CD14-positive monocyte (primary cell): ENCODE measurements around the gene POLR2C. TPM values are rescaled to one million over a fixed set of nuclear protein-coding genes. Genes with fewer than 3 reads are reported as not detected.

ENCODE experiments used
- DNase-seq, 3 donors: peaks; one replicate each; pipeline ENCODE4 v3.0.0-alpha.2; 2011 to 2022
- H2AFZ ChIP-seq: 2 replicates; pipeline ENCODE4 v1.6.0; 2012; ENCODE audit warnings: mild to moderate bottlenecking, low read depth, low read length, inconsistent platforms; ENCODE audit not compliant: insufficient read depth, poor library complexity, severe bottlenecking
- H3K27ac ChIP-seq, 2 donors: 1 replicate in 1 of 2; 2 replicates in 1 of 2; pipeline ENCODE4 v1.5.1; 2012 to 2013; ENCODE audit warnings: low read length in 2 of 2, control low read depth in 1 of 2, inconsistent platforms in 1 of 2, low read depth in 1 of 2, mild to moderate bottlenecking in 1 of 2
- H3K27me3 ChIP-seq, 2 donors: one replicate each; pipeline versions ENCODE4 v1.6.0 to v1.6.1; 2011 to 2013; ENCODE audit warnings: low read length in 2 of 2; ENCODE audit not compliant: control insufficient read depth in 2 of 2, insufficient read depth in 2 of 2
- H3K36me3 ChIP-seq, 2 donors: replicated peaks in 1 of 2; 1 replicate in 1 of 2; 2 replicates in 1 of 2; pipeline versions ENCODE4 v1.5.1 to v1.6.1; 2012 to 2013; ENCODE audit warnings: low read length in 2 of 2, control low read depth in 1 of 2, inconsistent platforms in 1 of 2, mild to moderate bottlenecking in 1 of 2; ENCODE audit not compliant: insufficient read depth in 2 of 2, control insufficient read depth in 1 of 2
- H3K4me1 ChIP-seq, 2 donors: 1 replicate in 1 of 2; 2 replicates in 1 of 2; pipeline versions ENCODE4 v1.5.1 to v1.6.1; 2012 to 2013; ENCODE audit warnings: low read length in 2 of 2, control low read depth in 1 of 2, inconsistent platforms in 1 of 2, mild to moderate bottlenecking in 1 of 2, moderate library complexity in 1 of 2; ENCODE audit not compliant: insufficient read depth in 2 of 2, control insufficient read depth in 1 of 2
- H3K4me2 ChIP-seq: replicated peaks from 2 replicates; pipeline ENCODE3; 2012; ENCODE audit warnings: low read length, moderate library complexity, mild to moderate bottlenecking; ENCODE audit not compliant: poor library complexity, severe bottlenecking; ENCODE audit errors: extremely low read depth
- H3K4me3 ChIP-seq, 3 experiments: fragments of 200-600 bp in 1 of 3; sonication (generic) in 1 of 3; replicated peaks in 1 of 3; 1 replicate in 2 of 3; 2 replicates in 1 of 3; pipeline ENCODE4 v1.5.1; 2011 to 2013; ENCODE audit warnings: low read length in 3 of 3, mild to moderate bottlenecking in 3 of 3, control low read depth in 2 of 3, low read depth in 2 of 3, inconsistent platforms in 1 of 3, moderate library complexity in 1 of 3
- H3K79me2 ChIP-seq: 2 replicates; pipeline ENCODE4 v1.6.0; 2012; ENCODE audit warnings: mild to moderate bottlenecking, control low read depth, inconsistent platforms, low read length, moderate library complexity; ENCODE audit not compliant: insufficient read depth
- H3K9ac ChIP-seq: 2 replicates; pipeline ENCODE4 v1.6.0; 2017; ENCODE audit warnings: low read length, mild to moderate bottlenecking; ENCODE audit not compliant: insufficient read depth, poor library complexity, severe bottlenecking
- H3K9me3 ChIP-seq, 2 donors: replicated peaks in 1 of 2; 1 replicate in 1 of 2; 2 replicates in 1 of 2; pipeline versions ENCODE4 v1.5.1 to v1.6.1; 2012 to 2013; ENCODE audit warnings: low read length in 2 of 2, control low read depth in 1 of 2; ENCODE audit not compliant: control insufficient read depth in 1 of 2, insufficient read depth in 1 of 2
- H4K20me1 ChIP-seq: 2 replicates; pipeline ENCODE4 v1.6.0; 2012; ENCODE audit warnings: mild to moderate bottlenecking, low read length, control low read depth, moderate library complexity; ENCODE audit not compliant: insufficient read depth
- H3K27ac Mint-ChIP-seq, 7 donors: one replicate each; pipeline ENCODE4 v1.8.0; 2020; ENCODE audit warnings: mild to moderate bottlenecking in 7 of 7, mixed read lengths in 7 of 7, moderate library complexity in 6 of 7, inconsistent platforms in 2 of 7
- H3K27me3 Mint-ChIP-seq, 3 donors: one replicate each; pipeline ENCODE4 v1.8.0; 2021 to 2022; ENCODE audit warnings: low read depth in 3 of 3, mild to moderate bottlenecking in 3 of 3, mixed read lengths in 3 of 3, moderate library complexity in 3 of 3, inconsistent platforms in 1 of 3
- H3K36me3 Mint-ChIP-seq, 2 donors: one replicate each; pipeline ENCODE4 v1.8.0; 2020; ENCODE audit warnings: mixed read lengths in 2 of 2, inconsistent platforms in 1 of 2, mild to moderate bottlenecking in 1 of 2
- H3K4me1 Mint-ChIP-seq: one replicate; pipeline ENCODE4 v1.8.0; 2020; ENCODE audit warnings: mild to moderate bottlenecking, mixed read lengths
- H3K4me3 Mint-ChIP-seq, 2 donors: one replicate each; pipeline ENCODE4 v1.8.0; 2020; ENCODE audit warnings: mild to moderate bottlenecking in 2 of 2, mixed read lengths in 2 of 2, moderate library complexity in 1 of 2
- H3K9me3 Mint-ChIP-seq, 7 donors: one replicate each; pipeline ENCODE4 v1.8.0; 2020 to 2022; ENCODE audit warnings: mixed read lengths in 7 of 7, mild to moderate bottlenecking in 6 of 7, moderate library complexity in 6 of 7, inconsistent platforms in 2 of 7
- WGBS: methylation state at CpG from one replicate; pipeline ENCODE4 v1.1.5; 2013; ENCODE audit warnings: missing lambda C conversion rate; ENCODE audit not compliant: insufficient coverage; 5-methylcytosine and 5-hydroxymethylcytosine counted together
- intact Hi-C, 2 donors: fragments of 100-400 bp; cut with micrococcal nuclease; formaldehyde crosslinking; loops; one replicate each; pipeline versions ENCODE4 v1.15.0 to v1.15.1; 2023
- polyA plus RNA-seq, 3 donors: library from polyadenylated mRNA; depleted of rRNA in 1 of 3; unstranded in 2 of 3; stranded (reverse) in 1 of 3; fragments of 300-500 nt in 2 of 3; fragments of >200 nt in 1 of 3; fragmentation: Illumina TruSeq in 2 of 3; gene quantifications; 1 replicate in 2 of 3; 2 replicates in 1 of 3; pipeline ENCODE4 v1.2.3, GENCODE V29; 2012 to 2021
- TF ChIP-seq, protein P1 (sequence below): fragments of 200-600 bp; IDR thresholded peaks from one replicate; pipeline ENCODE4 v1.8.0; 2022; ENCODE audit warnings: antibody characterized with exemption, mild to moderate bottlenecking

The POLR2C gene
- polyA plus RNA-seq, 3 donors: 22.6 to 51.3 (median 24.4) TPM

DNA sequence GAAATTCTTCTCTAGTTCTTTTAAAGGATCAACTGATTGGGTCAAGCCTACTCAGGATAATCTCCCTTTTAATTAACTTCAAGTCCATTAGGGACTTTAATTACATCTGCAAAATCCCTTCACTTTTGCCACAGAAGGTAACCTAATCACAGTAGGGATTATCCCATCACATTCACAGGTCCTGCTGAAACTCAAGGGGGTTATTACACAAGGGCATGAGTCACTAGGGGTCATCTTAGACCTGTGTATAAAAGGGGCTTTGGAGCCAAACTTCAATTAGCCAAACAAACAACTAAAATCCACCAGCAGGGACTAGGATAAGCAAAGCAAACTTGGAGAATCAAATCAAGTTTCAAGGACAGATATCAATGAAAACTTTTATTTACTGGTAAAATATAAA is 34.7 kb upstream of the POLR2C start:
- Mint-ChIP-seq H3K4me3 (no peak overlapping the region), H3K27ac (no peak overlapping the region), H3K9me3 (no peaks in the 10 kb centered on the region), H3K36me3 (peaks cover 55 to 68% of the 10 kb centered on the region in 2 donors), H3K4me1 (no peaks in the 10 kb centered on the region), H3K27me3 (no peaks in the 10 kb centered on the region)
- H3K27ac ChIP-seq: no peak overlapping the region
- peaks cover 52 to 65% of the 10 kb centered on the region in 2 donors for H3K36me3 ChIP-seq
- no peaks in the 10 kb centered on the region for H3K79me2 ChIP-seq
- no peaks in the 10 kb centered on the region for H3K4me1 ChIP-seq
- H3K9me3 ChIP-seq: no peaks in the 10 kb centered on the region
- no peak overlapping the region for H2AFZ ChIP-seq
- H4K20me1 ChIP-seq: no peaks in the 10 kb centered on the region
- TF ChIP-seq, protein P1, sequence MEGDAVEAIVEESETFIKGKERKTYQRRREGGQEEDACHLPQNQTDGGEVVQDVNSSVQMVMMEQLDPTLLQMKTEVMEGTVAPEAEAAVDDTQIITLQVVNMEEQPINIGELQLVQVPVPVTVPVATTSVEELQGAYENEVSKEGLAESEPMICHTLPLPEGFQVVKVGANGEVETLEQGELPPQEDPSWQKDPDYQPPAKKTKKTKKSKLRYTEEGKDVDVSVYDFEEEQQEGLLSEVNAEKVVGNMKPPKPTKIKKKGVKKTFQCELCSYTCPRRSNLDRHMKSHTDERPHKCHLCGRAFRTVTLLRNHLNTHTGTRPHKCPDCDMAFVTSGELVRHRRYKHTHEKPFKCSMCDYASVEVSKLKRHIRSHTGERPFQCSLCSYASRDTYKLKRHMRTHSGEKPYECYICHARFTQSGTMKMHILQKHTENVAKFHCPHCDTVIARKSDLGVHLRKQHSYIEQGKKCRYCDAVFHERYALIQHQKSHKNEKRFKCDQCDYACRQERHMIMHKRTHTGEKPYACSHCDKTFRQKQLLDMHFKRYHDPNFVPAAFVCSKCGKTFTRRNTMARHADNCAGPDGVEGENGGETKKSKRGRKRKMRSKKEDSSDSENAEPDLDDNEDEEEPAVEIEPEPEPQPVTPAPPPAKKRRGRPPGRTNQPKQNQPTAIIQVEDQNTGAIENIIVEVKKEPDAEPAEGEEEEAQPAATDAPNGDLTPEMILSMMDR: no peak
- no peak overlapping the region for H3K4me2 ChIP-seq
- H3K27me3 ChIP-seq: no peaks in the 10 kb centered on the region
- H3K9ac ChIP-seq: no peak overlapping the region
- intact Hi-C loops: no loop called here
- no peak overlapping the region for H3K4me3 ChIP-seq
- DNase-seq: no peak

DNA sequence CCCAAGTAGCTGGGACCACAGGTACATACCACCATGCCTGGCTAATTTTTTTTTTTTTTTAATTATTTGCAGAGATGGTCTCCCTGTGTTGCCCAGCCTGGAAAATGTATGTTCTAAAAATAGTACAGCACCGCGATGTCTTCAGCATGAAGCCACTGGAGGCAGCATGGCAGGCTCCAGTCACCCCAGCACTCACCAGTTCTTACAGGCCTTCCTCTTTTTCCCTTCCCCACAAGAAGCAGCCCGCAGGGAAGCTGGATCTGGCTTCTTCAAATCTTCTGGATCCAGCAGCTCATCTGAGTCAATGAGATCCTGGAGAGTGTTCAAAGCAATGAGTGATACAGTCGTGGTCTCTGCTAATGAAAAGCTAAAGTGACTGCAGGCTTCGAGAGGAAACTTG is 31.5 kb upstream of the POLR2C start:
- Histone ChIP-seq H3K27me3 (no peaks in the 10 kb centered on the region), H3K36me3 (peaks cover 84 to 96% of the 10 kb centered on the region in 2 donors), H4K20me1 (no peaks in the 10 kb centered on the region), H3K4me3 (no peak overlapping the region), H2AFZ (no peak overlapping the region), H3K4me1 (no peaks in the 10 kb centered on the region), H3K9me3 (no peaks in the 10 kb centered on the region), H3K79me2 (no peaks in the 10 kb centered on the region), H3K27ac (no peak overlapping the region), H3K4me2 (no peak overlapping the region), H3K9ac (no peak overlapping the region)
- peaks cover 84 to 98% of the 10 kb centered on the region in 2 donors for H3K36me3 Mint-ChIP-seq
- H3K27ac Mint-ChIP-seq: peak overlapping the region in 2 of 7 donors; percentile 37 to 64
- no peaks in the 10 kb centered on the region for H3K9me3 Mint-ChIP-seq
- DNase-seq: no peak
- H3K4me1 Mint-ChIP-seq: no peaks in the 10 kb centered on the region
- no peak overlapping the region for H3K4me3 Mint-ChIP-seq
- WGBS: 92% methylated on average over 3 of the region's 5 CpGs
- no peaks in the 10 kb centered on the region for H3K27me3 Mint-ChIP-seq
- intact Hi-C loops: no loop called here
- TF ChIP-seq, protein P1: no peak
